ENCODE measurements around the gene HECTD1. TPM values are rescaled to one million over a fixed set of nuclear protein-coding genes. Genes with fewer than 3 reads are reported as not detected.

The HECTD1 gene
- total and polyA plus RNA-seq, 10 of the 15 experiments (the other 5 are each of a cell fraction or from before 2014, with no cell fraction given): 27.3 to 116 (median 57.7) TPM

GRCh38 chr14:31075144-31075543 is 132.4 kb downstream of the HECTD1 start:
- no peaks in the 10 kb centered on the region for H3K36me3 ChIP-seq (ENCODE audit: control insufficient read depth in 2 of 2, insufficient read depth in 2 of 2, low read length in 1 of 2)
- no peaks in the 10 kb centered on the region for H4K20me1 ChIP-seq (ENCODE audit: control insufficient read depth, insufficient read depth)
- no peak overlapping the region for H3K4me2 ChIP-seq (ENCODE audit: control insufficient read depth, insufficient read depth)
- FAIRE-seq: peak; percentile 23
- intact Hi-C loops (cut with micrococcal nuclease; ENCODE audit: unreplicated experiment): no loop called here
- no peak overlapping the region for H2AFZ ChIP-seq (ENCODE audit: control insufficient read depth, low read depth, low read length)
- no peak overlapping the region for H3K27ac ChIP-seq (ENCODE audit: control insufficient read depth, insufficient read depth)
- no peaks in the 10 kb centered on the region for H3K4me1 ChIP-seq (ENCODE audit: control insufficient read depth, insufficient read depth, low read length)
- ChIA-PET RAD21 (ENCODE audit: unreplicated experiment) (no interaction called here), POLR2A (no interaction called here), SMC1A (ENCODE audit: uncharacterized antibody, unreplicated experiment) (interaction anchor here (1.3 to 1.8 kb wide), 2 partner anchors 8 to 87 kb away, joined by 3 to 5 read pairs; no protein-coding TSS in a partner anchor), CTCF (interaction anchor here (0.9 kb wide), 1 partner anchor 15 kb away, joined by 3 read pairs; no protein-coding TSS in a partner anchor)
- WGBS (ENCODE audit: insufficient coverage, insufficient replicate concordance, low lambda C conversion rate, missing lambda C conversion rate): 100% methylated on average over 2 of the region's 2 CpGs
- no peak overlapping the region for H3K9ac ChIP-seq (ENCODE audit: control insufficient read depth, insufficient read depth, low read length)
- BruUV-seq (replicated peaks): TSS peak; percentile 53
- DNase-seq (ENCODE audit: low read depth, low spot score): no peak
- H3K4me3 ChIP-seq: no peak overlapping the region
- no peaks in the 10 kb centered on the region for H3K79me2 ChIP-seq (ENCODE audit: control insufficient read depth, insufficient read depth, low read length)
- no peak for TF ChIP-seq MAX (IDR thresholded peaks at IDR 0.05; ENCODE audit: low read depth, low read length)
- no peak for TF ChIP-seq SREBF2 (IDR thresholded peaks at IDR 0.05; ENCODE audit: low read length)
- TF ChIP-seq ATF7 (IDR thresholded peaks at IDR 0.05; ENCODE audit: low read depth): no peak
- TF ChIP-seq, protein P1, sequence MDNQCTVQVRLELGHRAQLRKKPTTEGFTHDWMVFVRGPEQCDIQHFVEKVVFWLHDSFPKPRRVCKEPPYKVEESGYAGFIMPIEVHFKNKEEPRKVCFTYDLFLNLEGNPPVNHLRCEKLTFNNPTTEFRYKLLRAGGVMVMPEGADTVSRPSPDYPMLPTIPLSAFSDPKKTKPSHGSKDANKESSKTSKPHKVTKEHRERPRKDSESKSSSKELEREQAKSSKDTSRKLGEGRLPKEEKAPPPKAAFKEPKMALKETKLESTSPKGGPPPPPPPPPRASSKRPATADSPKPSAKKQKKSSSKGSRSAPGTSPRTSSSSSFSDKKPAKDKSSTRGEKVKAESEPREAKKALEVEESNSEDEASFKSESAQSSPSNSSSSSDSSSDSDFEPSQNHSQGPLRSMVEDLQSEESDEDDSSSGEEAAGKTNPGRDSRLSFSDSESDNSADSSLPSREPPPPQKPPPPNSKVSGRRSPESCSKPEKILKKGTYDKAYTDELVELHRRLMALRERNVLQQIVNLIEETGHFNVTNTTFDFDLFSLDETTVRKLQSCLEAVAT (IDR thresholded peaks at IDR 0.05): no peak
- TF ChIP-seq POU2F2 (IDR thresholded peaks at IDR 0.05; ENCODE audit: borderline replicate concordance, low read depth, low read length): no peak
- TF ChIP-seq ZNF217 (IDR thresholded peaks at IDR 0.05): no peak
- TF ChIP-seq KLF5 (IDR thresholded peaks at IDR 0.05; ENCODE audit: partially characterized antibody): no peak
- no peak for TF ChIP-seq ATF3 (IDR thresholded peaks at IDR 0.05; ENCODE audit: borderline replicate concordance, extremely low read depth, low read depth, low read length)
- TF ChIP-seq TCF3 (IDR thresholded peaks at IDR 0.05; ENCODE audit: borderline replicate concordance, insufficient read depth, low read depth, low read length): no peak
- TF ChIP-seq SP1 (IDR thresholded peaks at IDR 0.05; ENCODE audit: low read depth, low read length): no peak
- TF ChIP-seq MYC (IDR thresholded peaks at IDR 0.05; ENCODE audit: insufficient read depth, insufficient read length, insufficient replicate concordance, low read length, severe bottlenecking): no peak
- TF ChIP-seq CREB1 (IDR thresholded peaks at IDR 0.05; ENCODE audit: low read depth): no peak
- no peak for TF ChIP-seq RB1 (IDR thresholded peaks at IDR 0.05; ENCODE audit: borderline replicate concordance)
- no peak for TF ChIP-seq POLR2A (IDR thresholded peaks at IDR 0.05; ENCODE audit: low read depth, low read length)
- TF ChIP-seq BMI1 (IDR thresholded peaks at IDR 0.05; ENCODE audit: borderline replicate concordance): no peak
- no peaks in the 10 kb centered on the region for H3K9me3 ChIP-seq (replicated peaks; ENCODE audit: control insufficient read depth, insufficient read depth, low read length)
- ATAC-seq: no peak
- H3K27me3 ChIP-seq (replicated peaks in 1 of 2; ENCODE audit: control insufficient read depth in 2 of 2, insufficient read depth in 2 of 2, low read length in 1 of 2): no peaks in the 10 kb centered on the region
- in situ Hi-C loops (cut with MboI): no loop called here
